Neutrophil (primary cell): ENCODE data around the gene IFI30.

ENCODE experiments used
- H3K27ac ChIP-seq: fragments of 200-600 bp; sonication (generic); 2 replicates; pipeline ENCODE4 v1.5.1; 2016; ENCODE audit warnings: mild to moderate bottlenecking, moderate library complexity
- H3K27me3 ChIP-seq: fragments of 200-600 bp; sonication (generic); 2 replicates; pipeline ENCODE4 v1.6.0; 2016; ENCODE audit warnings: mild to moderate bottlenecking
- H3K36me3 ChIP-seq: fragments of 200-600 bp; sonication (generic); 2 replicates; pipeline ENCODE4 v1.5.1; 2017
- H3K4me1 ChIP-seq, 2 experiments: fragments of 200-600 bp in 1 of 2; sonication (generic) in 1 of 2; 1 replicate in 1 of 2; 2 replicates in 1 of 2; pipeline versions ENCODE4 v1.5.1 to v1.6.1; 2013 to 2016; ENCODE audit warnings: low read depth in 1 of 2, low read length in 1 of 2, mild to moderate bottlenecking in 1 of 2, moderate library complexity in 1 of 2; ENCODE audit not compliant: control insufficient read depth in 1 of 2, insufficient read depth in 1 of 2
- H3K4me3 ChIP-seq, 2 experiments: fragments of 200-600 bp in 1 of 2; sonication (generic) in 1 of 2; 1 replicate in 1 of 2; 2 replicates in 1 of 2; pipeline ENCODE4 v1.5.1; 2013 to 2016; ENCODE audit warnings: low read depth in 1 of 2, low read length in 1 of 2, mild to moderate bottlenecking in 1 of 2, moderate library complexity in 1 of 2
- H3K9me3 ChIP-seq: fragments of 200-600 bp; sonication (generic); 2 replicates; pipeline ENCODE4 v1.5.1; 2016
- TF ChIP-seq, protein P1 (sequence below): fragments of 200-600 bp; sonication (generic); IDR thresholded peaks from 2 replicates; pipeline ENCODE4 v1.5.1; 2016; ENCODE audit warnings: antibody characterized with exemption

The IFI30 gene

DNA sequence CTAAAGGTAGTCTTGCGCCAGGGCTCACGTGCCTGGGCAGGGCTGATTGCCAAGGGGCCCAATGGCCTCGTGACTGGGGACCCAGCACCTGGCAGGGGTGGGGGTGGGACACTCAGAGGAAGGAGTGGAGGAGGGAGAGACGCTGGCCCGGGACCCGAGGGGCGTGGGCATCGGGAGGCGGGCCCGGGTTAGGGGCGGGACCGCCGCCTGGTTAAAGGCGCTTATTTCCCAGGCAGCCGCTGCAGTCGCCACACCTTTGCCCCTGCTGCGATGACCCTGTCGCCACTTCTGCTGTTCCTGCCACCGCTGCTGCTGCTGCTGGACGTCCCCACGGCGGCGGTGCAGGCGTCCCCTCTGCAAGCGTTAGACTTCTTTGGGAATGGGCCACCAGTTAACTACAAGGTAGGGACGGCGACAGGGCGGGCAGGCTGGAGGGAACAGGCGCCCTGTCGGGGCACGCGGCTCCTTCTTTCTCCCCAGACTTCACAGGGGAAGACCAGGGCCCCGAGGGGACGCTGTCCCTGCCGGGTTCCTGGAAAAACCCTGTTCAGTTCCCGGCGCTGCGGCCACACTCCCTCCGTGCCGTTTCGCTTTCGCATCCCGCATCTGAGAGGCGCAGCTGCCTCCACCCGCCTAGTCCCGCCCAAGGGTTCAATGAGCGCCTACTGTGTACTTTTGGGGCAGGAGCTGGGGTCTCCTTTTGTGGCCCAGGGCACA is at the start of gene IFI30:
Gene IFI30, plus strand, starts transcription at position 242 of the 717 bp plus-strand sequence. Its CDS starts 29 bp downstream, at position 271.
- Histone ChIP-seq H3K27me3 (peaks cover 19% of the 10 kb centered on the region), H3K4me1 (peaks cover 70 to 80% of the 10 kb centered on the region in 2 experiments), H3K36me3 (peaks cover 38% of the 10 kb centered on the region), H3K4me3 (peak within 1 kb of the TSS; percentile 73 to 84), H3K9me3 (no peaks in the 10 kb centered on the region), H3K27ac (peak within 1 kb of the TSS; percentile 98)
- TF ChIP-seq, protein P1, sequence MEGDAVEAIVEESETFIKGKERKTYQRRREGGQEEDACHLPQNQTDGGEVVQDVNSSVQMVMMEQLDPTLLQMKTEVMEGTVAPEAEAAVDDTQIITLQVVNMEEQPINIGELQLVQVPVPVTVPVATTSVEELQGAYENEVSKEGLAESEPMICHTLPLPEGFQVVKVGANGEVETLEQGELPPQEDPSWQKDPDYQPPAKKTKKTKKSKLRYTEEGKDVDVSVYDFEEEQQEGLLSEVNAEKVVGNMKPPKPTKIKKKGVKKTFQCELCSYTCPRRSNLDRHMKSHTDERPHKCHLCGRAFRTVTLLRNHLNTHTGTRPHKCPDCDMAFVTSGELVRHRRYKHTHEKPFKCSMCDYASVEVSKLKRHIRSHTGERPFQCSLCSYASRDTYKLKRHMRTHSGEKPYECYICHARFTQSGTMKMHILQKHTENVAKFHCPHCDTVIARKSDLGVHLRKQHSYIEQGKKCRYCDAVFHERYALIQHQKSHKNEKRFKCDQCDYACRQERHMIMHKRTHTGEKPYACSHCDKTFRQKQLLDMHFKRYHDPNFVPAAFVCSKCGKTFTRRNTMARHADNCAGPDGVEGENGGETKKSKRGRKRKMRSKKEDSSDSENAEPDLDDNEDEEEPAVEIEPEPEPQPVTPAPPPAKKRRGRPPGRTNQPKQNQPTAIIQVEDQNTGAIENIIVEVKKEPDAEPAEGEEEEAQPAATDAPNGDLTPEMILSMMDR: peak; percentile 30

DNA sequence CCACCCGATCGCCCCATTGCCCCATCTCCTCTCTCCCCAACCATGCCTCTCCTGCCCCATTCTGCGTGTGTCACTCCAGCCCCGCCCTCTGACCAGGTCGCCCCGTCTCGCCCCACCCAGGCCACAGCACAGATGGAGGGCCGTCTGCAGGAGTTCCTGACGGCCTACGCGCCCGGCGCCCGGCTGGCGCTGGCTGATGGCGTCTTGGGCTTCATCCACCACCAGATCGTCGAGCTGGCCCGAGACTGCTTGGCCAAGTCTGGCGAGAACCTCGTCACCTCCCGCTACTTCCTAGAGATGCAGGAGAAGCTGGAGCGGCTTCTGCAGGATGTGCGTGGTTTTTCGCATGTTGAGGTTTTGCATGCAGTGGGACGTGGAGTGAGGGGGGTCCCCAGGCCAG is 49.8 kb upstream of the IFI30 start:
- Histone ChIP-seq H3K4me3 (no peak overlapping the region), H3K9me3 (peaks cover 5% of the 10 kb centered on the region)

DNA sequence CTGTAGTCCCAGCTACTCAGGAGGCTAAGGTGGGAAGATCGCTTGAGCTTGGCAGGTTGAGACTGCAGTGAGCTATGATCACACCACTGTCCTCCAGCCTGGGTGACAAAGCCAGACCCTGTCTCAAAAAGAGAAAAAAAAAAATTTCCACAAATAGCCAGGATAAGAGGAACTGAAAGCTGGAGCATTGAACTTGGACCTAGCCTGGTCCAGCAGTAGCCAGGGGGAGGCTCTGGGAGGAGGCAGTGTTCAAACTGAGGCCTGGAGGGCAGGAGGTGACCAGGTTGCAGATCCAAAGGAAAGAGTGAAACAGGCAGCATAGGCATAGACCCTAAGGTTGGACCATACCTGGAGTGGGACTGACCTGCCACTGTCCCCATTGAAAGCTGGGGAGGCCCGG is 47.5 kb upstream of the IFI30 start:
- TF ChIP-seq, protein P1: no peak
- H3K27ac ChIP-seq: no peak overlapping the region
- H3K4me1 ChIP-seq: peaks cover 21 to 25% of the 10 kb centered on the region in 2 experiments
- H3K27me3 ChIP-seq: no peaks in the 10 kb centered on the region
- no peak overlapping the region for H3K4me3 ChIP-seq
- H3K9me3 ChIP-seq: peaks cover 5% of the 10 kb centered on the region
- H3K36me3 ChIP-seq: peaks cover 98% of the 10 kb centered on the region

More for the DNA sequence above, 49.8 kb upstream of the IFI30 start:
- Histone ChIP-seq H3K27me3 (no peaks in the 10 kb centered on the region), H3K36me3 (peaks cover 94% of the 10 kb centered on the region), H3K4me1 (peaks cover 36 to 37% of the 10 kb centered on the region in 2 experiments), H3K27ac (no peak overlapping the region)
- TF ChIP-seq, protein P1: no peak

DNA sequence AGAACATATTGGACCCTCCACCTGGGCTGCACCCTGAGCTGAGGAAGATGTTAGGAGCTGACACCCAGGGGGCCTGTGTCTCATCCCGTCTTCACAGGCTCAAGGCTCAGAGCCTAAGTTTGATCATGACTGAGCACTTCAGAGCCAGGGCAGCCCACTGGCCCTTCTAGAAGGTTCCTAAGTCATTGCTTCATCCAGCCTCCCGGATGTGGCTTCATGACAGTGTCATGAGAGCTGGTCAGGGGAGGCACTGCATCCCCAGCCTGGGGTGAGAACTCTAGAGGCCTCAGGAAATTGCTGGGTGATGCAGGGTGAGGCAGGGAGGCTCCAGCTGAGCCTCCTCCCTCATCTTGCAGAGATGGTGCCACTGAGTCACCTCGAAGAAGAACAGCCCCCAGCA is 45.6 kb upstream of the IFI30 start:
- H3K4me1 ChIP-seq: peaks cover 17 to 19% of the 10 kb centered on the region in 2 experiments
- H3K36me3 ChIP-seq: peaks cover 98% of the 10 kb centered on the region
- no peaks in the 10 kb centered on the region for H3K27me3 ChIP-seq
- no peak overlapping the region for H3K4me3 ChIP-seq
- TF ChIP-seq, protein P1: peak; percentile 11
- peak overlapping the region; percentile 73 for H3K27ac ChIP-seq
- peaks cover 5% of the 10 kb centered on the region for H3K9me3 ChIP-seq

DNA sequence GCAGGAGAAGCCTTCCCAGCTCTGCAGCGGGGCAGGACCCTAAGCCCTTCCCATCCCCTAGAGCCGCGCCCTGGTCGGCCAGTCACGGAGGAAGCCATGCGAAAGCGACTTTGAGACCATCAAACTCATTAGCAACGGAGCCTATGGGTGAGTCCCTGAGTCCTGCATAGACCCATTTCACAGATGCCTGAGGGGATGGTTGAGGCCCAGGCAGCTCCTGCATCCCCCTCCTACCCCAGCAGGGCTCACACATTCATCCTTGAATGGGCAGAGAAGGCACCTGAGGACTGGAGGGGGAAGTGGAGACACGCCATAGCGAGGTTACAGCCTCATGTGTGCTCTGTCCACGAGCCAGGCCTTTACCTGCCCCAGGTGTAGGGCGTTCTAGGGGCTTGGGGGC is 44.8 kb upstream of the IFI30 start:
- Histone ChIP-seq H3K9me3 (peaks cover 3% of the 10 kb centered on the region), H3K4me3 (no peak overlapping the region), H3K27me3 (no peaks in the 10 kb centered on the region), H3K4me1 (peaks cover 11 to 16% of the 10 kb centered on the region in 2 experiments), H3K27ac (peak overlapping the region; percentile 73), H3K36me3 (peaks cover 98% of the 10 kb centered on the region)
- TF ChIP-seq, protein P1: no peak
